MCF 10A (cell line): ENCODE results near the gene ARL6IP4. TPM values are rescaled to one million over a fixed set of nuclear protein-coding genes. Genes with fewer than 3 reads are reported as not detected.

ENCODE experiments used
- BruUV-seq: library from RNA; stranded (reverse); fragments of 400-500 nt; replicated peaks from 2 replicates; lab custom pipeline; 2021; lab: Mats Ljungman, UMichigan
- CTCF ChIA-PET: fragments of 300-600 bp; sonication (Branson Sonifier 250); formaldehyde crosslinking; extraction: SDS; loops from one replicate; lab custom pipeline; 2021; ENCODE audit warnings: antibody characterized with exemption, inconsistent platforms; lab: Yijun Ruan, JAX
- POLR2A ChIA-PET: fragments of 300-600, 350-650 bp; sonication (Branson Sonifier 250); formaldehyde crosslinking; extraction: SDS; loops from one replicate; lab custom pipeline; 2020; ENCODE audit warnings: antibody characterized with exemption, inconsistent platforms; lab: Yijun Ruan, JAX
- DNase-seq: peaks from one replicate; pipeline ENCODE4 v3.0.0-alpha.2; 2018; ENCODE audit not compliant: unreplicated experiment
- H3K27ac Mint-ChIP-seq: one replicate; pipeline ENCODE4 v1.8.0; 2022; ENCODE audit warnings: mild to moderate bottlenecking, low read depth, mixed read lengths; ENCODE audit not compliant: unreplicated experiment
- H3K27me3 Mint-ChIP-seq: one replicate; pipeline ENCODE4 v1.8.0; 2022; ENCODE audit warnings: mixed read lengths; ENCODE audit not compliant: insufficient read depth, unreplicated experiment
- H3K36me3 Mint-ChIP-seq: one replicate; pipeline ENCODE4 v1.8.0; 2022; ENCODE audit warnings: mild to moderate bottlenecking, moderate library complexity, mixed read lengths; ENCODE audit not compliant: insufficient read depth, unreplicated experiment
- H3K4me1 Mint-ChIP-seq: one replicate; pipeline ENCODE4 v1.8.0; 2022; ENCODE audit warnings: mixed read lengths; ENCODE audit not compliant: insufficient read depth, unreplicated experiment
- H3K4me3 Mint-ChIP-seq: one replicate; pipeline ENCODE4 v1.8.0; 2022; ENCODE audit warnings: mild to moderate bottlenecking, moderate library complexity, mixed read lengths; ENCODE audit not compliant: unreplicated experiment
- H3K9me3 Mint-ChIP-seq: one replicate; pipeline ENCODE4 v1.8.0; 2022; ENCODE audit warnings: mixed read lengths; ENCODE audit not compliant: unreplicated experiment
- CTCF ChIP-seq: fragments of 200-600 bp; IDR thresholded peaks from one replicate; pipeline ENCODE4 v1.8.0; 2022; ENCODE audit warnings: antibody characterized with exemption, mild to moderate bottlenecking; ENCODE audit not compliant: unreplicated experiment
- intact Hi-C: fragments of 100-400 bp; cut with micrococcal nuclease; formaldehyde crosslinking; loops from 2 replicates; pipeline ENCODE4 v1.14.1; 2022
- total RNA-seq: library from RNA; stranded (reverse); gene quantifications from 2 replicates; pipeline ENCODE4 v1.2.3, GENCODE V29; 2022

ARL6IP4 gene
- total RNA-seq, 1 experiment from 2014 or later: 198 TPM

GRCh38 chr12:122979001-122979907, 1.2 kb upstream of the ARL6IP4 start:
- CTCF ChIA-PET: interaction anchor here (0.6 to 1.8 kb wide), 5 partner anchors 11 to 506 kb away, joined by 3 to 6 read pairs (median 3); no protein-coding TSS in a partner anchor
- no peaks in the 10 kb centered on the region for H3K9me3 Mint-ChIP-seq
- peaks cover 35% of the 10 kb centered on the region for H3K36me3 Mint-ChIP-seq
- H3K27me3 Mint-ChIP-seq: no peaks in the 10 kb centered on the region
- no peak for TF ChIP-seq CTCF
- H3K4me1 Mint-ChIP-seq: peaks cover 10% of the 10 kb centered on the region
- no TSS peak for BruUV-seq
- H3K27ac Mint-ChIP-seq: no peak overlapping the region
- POLR2A ChIA-PET: interaction anchor here (0.7 to 1.6 kb wide), 11 partner anchors 11 to 259 kb away, joined by 3 to 15 read pairs (median 3); partner anchors contain the start of genes ABCB9, MPHOSPH9, MTRFR and PITPNM2
- intact Hi-C loops: no loop called here
- H3K4me3 Mint-ChIP-seq: peak overlapping the region; percentile 85
- no peak for DNase-seq

GRCh38 chr12:122979908-122980182, 636 bp upstream of the ARL6IP4 start:
- H3K4me3 Mint-ChIP-seq: peak overlapping the region; percentile 85
- no peaks in the 10 kb centered on the region for H3K9me3 Mint-ChIP-seq
- ChIA-PET POLR2A (interaction anchor here (0.8 to 1.6 kb wide), 7 partner anchors 12 to 259 kb away, joined by 3 to 15 read pairs (median 6); partner anchors contain the start of genes ABCB9, MPHOSPH9, MTRFR and PITPNM2), CTCF (interaction anchor here (0.6 to 1.8 kb wide), 4 partner anchors 119 to 506 kb away, joined by 3 to 6 read pairs (median 4); no protein-coding TSS in a partner anchor)
- TF ChIP-seq CTCF: no peak
- intact Hi-C loops: loop anchor here (2.0 to 5.0 kb wide), 2 partner anchors 172 to 253 kb away; partner anchors contain the start of genes MPHOSPH9, MTRFR and PITPNM2
- no peak overlapping the region for H3K27ac Mint-ChIP-seq
- peaks cover 32% of the 10 kb centered on the region for H3K36me3 Mint-ChIP-seq
- peaks cover 10% of the 10 kb centered on the region for H3K4me1 Mint-ChIP-seq
- no TSS peak for BruUV-seq
- peak; percentile 8 for DNase-seq
- H3K27me3 Mint-ChIP-seq: no peaks in the 10 kb centered on the region

GRCh38 chr12:122981036-122981471, 573 bp downstream of the ARL6IP4 start:
- DNase-seq: no peak
- H3K9me3 Mint-ChIP-seq: no peaks in the 10 kb centered on the region
- H3K27me3 Mint-ChIP-seq: no peaks in the 10 kb centered on the region
- peak overlapping the region; percentile 67 for H3K27ac Mint-ChIP-seq
- POLR2A ChIA-PET: interaction anchor here (0.7 to 1.3 kb wide), 6 partner anchors 9 to 354 kb away, joined by 3 to 15 read pairs (median 4); partner anchors contain the start of genes MPHOSPH9 and MTRFR
- intact Hi-C loops: loop anchor here (2.0 to 5.0 kb wide), 2 partner anchors 171 to 252 kb away; partner anchors contain the start of genes MPHOSPH9, MTRFR and PITPNM2
- H3K4me3 Mint-ChIP-seq: peak overlapping the region; percentile 85
- no TSS peak for BruUV-seq
- H3K4me1 Mint-ChIP-seq: peaks cover 10% of the 10 kb centered on the region
- H3K36me3 Mint-ChIP-seq: peaks cover 28% of the 10 kb centered on the region
- CTCF ChIA-PET: no interaction called here
- no peak for TF ChIP-seq CTCF
